ENCODE results near the gene DDX28.

DDX28 gene

GRCh38 chr16:68022728-68023537 lies at the start of gene DDX28, which contains the start of gene DUS2:
Gene DDX28, minus strand, starts transcription at chr16:68023232. Its CDS starts 30 bp downstream, at chr16:68023202.
Gene DUS2, plus strand, starts transcription at chr16:68023284. Its CDS starts 14,740 bp downstream, at chr16:68038024.
- peak; percentile 29 for DNase-seq

- no peak for DNase-seq
These were observed 49.1 kb upstream of the DDX28 start for GRCh38 chr16:68072038-68072695.

GRCh38 chr16:68071518-68071901 lies 48.5 kb upstream of the DDX28 start:
- no peak for DNase-seq

GRCh38 chr16:68070806-68071517 lies 47.9 kb upstream of the DDX28 start:
- no peak for DNase-seq

- DNase-seq: no peak
These were observed 47.3 kb upstream of the DDX28 start for GRCh38 chr16:68070249-68070730.

- no peak for DNase-seq
These were observed 46.6 kb upstream of the DDX28 start for GRCh38 chr16:68069511-68070248.

GRCh38 chr16:68068926-68069325 lies 45.9 kb upstream of the DDX28 start:
- DNase-seq: no peak

GRCh38 chr16:68066763-68067162 lies 43.7 kb upstream of the DDX28 start:
- DNase-seq: no peak

GRCh38 chr16:68065716-68066305 lies 42.8 kb upstream of the DDX28 start:
- no peak for DNase-seq

GRCh38 chr16:68064791-68065365 lies 41.8 kb upstream of the DDX28 start:
- peak; percentile 8 for DNase-seq

- DNase-seq: no peak
These were observed 39.9 kb upstream of the DDX28 start for GRCh38 chr16:68062910-68063393.

- DNase-seq: no peak
These were observed 38.4 kb upstream of the DDX28 start for GRCh38 chr16:68061396-68061795.

- DNase-seq: no peak
These were observed 36.8 kb upstream of the DDX28 start for GRCh38 chr16:68059804-68060203.

- no peak for DNase-seq
These were observed 32.4 kb upstream of the DDX28 start for GRCh38 chr16:68055395-68055794.

GRCh38 chr16:68049449-68049848 lies 26.4 kb upstream of the DDX28 start:
- DNase-seq: no peak

- no peak for DNase-seq
These were observed 25.0 kb upstream of the DDX28 start for GRCh38 chr16:68047987-68048386.

- no peak for DNase-seq
These were observed 23.1 kb upstream of the DDX28 start for GRCh38 chr16:68046106-68046505.

GRCh38 chr16:68041783-68042182 lies 18.8 kb upstream of the DDX28 start:
- no peak for DNase-seq

- peak; percentile 31 for DNase-seq
These were observed 17.7 kb upstream of the DDX28 start for GRCh38 chr16:68040506-68041288.

- no peak for DNase-seq
These were observed 15.0 kb upstream of the DDX28 start for GRCh38 chr16:68037841-68038597.

Data from NCI-H2029 treated with DMSO at 0.1 percent for 48 hours (cell line).